CD4-positive, alpha-beta T cell treated with Interleukin-6 at 100 ng/mL for 8 hours (primary cell): ENCODE measurements around the gene TERB2.
"Not testable (repeated sequence)": the region's sequence is repeated elsewhere in the genome, so short reads cannot be mapped to it uniquely, and the experiment has no call there.

Experiments used
- DNase-seq: peaks from one replicate; pipeline ENCODE4 v3.0.0-alpha.2; 2020; ENCODE audit warnings: mixed read lengths, low spot score

The TERB2 gene

DNA sequence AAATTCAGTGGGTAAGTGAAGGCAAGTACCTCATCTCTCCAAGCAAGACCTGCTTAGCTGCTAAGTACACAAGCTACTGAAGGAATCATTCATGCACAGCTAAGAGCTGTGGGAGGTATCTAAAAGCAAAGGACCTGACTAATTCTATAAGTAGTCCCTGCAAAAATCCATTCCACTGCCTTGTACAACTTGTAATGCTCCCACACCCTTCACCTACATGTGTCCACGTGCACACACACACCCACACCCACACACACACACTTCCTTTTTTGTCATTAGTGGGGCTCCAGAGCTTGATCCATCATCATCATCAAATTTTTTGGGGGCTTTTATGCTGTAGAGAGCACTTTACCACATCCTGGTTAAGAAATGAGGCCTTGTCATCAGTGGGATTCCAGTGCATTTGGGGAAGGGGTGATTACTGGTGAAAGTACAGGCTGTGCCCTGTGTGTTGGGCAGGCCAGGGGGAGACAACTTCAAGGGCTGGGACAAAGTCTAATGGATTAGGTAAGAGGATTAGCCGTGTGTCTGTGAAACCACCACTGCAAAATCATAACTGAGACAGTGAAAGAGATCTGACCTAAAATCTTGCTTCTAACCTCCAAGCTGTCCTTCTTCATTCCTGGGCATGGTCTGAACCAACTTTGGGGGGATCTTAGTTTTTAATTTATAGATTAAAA lies 47.4 kb downstream of the TERB2 start:
- DNase-seq = not testable (repeated sequence)

DNA sequence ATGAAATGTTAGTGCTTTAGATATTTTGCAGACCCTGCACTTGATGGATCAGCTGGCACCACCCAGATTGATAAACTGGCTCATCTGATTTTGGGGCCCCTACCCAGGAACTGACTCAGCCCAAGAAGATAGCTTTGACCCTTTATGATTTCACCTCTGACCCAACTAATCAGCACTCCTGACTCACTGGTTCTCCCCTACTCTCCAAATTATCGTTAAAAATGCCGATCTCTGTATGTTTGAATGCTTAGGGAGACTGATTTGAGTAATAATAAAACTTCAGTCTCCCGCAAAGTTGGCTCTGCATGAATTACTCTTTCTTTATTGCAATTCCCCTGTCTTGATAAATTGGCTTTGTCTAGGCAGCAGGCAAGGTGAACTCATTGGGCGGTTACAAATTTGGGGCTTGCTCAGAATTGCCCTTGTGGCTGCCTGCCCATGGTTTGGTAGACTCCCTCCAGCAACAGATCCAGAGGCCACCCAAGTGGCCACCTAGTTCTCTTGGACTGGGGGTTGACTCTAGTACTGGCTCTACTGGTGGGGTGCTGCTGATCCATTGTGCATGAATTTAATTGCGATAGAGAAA lies 48.2 kb downstream of the TERB2 start:
- not testable (repeated sequence) for DNase-seq

DNA sequence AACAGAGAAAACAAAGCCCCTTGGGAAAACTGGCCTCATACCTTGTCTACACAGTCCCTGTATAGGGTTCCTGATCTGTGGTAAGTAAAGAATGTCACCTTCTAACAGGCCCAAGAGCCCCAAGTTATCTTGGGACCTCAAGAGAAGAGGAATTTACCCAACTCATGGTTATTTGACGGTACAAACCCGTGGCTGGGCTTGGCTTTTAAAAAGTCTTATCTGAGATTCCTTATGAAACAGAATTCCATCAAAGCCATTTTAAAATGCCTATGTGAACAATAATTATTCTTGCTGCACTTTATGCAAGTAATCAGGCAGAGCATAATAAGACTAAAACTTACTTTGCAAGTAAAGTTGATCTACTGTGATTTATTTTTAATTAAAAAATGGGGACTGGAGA lies 52.6 kb downstream of the TERB2 start:
- DNase-seq = no peak

DNA sequence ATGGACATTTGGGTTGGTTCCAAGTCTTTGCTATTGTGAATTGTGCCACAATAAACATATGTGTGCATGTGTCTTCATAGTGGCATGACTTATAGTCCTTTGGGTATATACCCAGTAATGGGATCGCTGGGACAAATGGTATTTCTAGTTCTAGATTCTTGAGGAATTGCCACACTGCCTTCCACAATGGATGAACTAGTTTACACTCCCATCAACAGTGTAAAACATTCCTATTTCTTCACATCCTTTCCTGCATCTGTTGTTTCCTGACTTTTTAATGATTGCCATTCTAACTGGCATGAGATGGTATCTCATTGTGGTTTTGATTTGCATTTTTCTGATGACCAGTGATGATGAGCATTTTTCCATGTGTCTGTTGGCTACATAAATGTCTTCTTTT lies 58.6 kb downstream of the TERB2 start:
- DNase-seq = not testable (repeated sequence)

DNA sequence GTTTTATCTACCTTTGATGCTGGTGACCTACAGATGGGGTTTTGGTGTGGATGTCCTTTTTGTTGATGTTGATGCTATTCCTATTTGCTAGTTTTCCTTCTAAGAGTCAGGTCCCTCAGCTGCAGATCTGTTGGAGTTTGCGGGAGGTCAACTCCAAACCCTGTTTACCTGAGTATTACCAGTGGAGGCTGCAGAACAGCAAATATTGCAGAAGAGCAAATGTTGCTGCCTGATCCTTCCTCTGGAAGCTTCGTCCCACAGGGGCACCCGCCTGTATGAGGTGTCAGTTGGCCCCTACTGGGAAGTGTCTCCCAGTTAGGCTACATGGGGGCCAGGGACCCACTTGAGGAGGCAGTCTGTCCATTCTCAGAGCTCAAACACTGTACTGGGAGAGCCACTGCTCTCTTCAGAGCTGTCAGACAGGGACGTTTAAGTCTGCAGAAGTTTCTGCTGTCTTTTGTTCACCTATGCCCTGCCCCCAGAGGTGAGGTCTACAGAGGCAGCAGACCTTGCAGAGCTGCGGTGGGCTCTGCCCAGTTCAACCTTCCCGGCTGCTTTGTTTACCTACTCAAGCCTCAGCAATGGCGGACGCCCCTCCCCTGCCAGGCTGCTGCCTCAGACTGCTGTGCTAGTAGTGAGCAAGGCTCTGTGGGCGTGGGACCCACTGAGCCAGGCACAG lies 63.9 kb downstream of the TERB2 start:
- DNase-seq = not testable (repeated sequence)

DNA sequence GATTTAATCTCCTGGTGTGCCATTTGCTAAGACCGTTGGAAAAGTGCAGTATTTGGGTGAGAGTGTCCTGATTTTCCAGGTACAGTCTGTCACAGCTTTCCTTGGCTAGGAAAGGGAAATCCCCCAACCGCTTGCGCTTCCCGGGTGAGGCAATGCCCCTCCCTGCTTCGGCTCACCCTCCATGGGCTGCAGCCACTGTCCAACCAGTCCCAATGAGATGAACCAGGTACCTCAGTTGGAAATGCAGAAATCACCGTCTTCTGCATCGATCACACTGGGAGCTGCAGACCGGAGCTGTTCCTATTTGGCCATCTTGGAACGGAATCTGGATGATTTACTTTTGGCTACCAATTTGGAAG lies 64.4 kb downstream of the TERB2 start:
- not testable (repeated sequence) for DNase-seq

DNA sequence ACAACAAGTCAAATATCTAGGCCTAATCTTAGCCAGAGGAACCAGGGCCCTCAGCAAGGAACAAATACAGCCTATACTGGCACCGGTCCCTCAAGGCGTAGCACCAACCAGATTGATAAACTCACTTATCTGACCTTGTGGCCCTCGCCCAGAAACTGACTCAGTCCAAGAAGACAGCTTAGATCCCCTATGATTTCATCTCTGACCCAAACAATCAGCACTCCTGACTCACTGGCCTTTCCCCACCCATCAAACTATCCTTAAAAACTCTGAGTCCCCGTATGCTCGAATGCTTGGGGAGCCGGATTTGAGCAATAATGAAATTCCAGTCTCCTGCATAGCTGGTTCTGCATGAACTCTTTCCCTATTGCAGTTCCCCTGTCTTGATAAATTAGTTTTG lies 64.9 kb downstream of the TERB2 start:
- no peak for DNase-seq

DNA sequence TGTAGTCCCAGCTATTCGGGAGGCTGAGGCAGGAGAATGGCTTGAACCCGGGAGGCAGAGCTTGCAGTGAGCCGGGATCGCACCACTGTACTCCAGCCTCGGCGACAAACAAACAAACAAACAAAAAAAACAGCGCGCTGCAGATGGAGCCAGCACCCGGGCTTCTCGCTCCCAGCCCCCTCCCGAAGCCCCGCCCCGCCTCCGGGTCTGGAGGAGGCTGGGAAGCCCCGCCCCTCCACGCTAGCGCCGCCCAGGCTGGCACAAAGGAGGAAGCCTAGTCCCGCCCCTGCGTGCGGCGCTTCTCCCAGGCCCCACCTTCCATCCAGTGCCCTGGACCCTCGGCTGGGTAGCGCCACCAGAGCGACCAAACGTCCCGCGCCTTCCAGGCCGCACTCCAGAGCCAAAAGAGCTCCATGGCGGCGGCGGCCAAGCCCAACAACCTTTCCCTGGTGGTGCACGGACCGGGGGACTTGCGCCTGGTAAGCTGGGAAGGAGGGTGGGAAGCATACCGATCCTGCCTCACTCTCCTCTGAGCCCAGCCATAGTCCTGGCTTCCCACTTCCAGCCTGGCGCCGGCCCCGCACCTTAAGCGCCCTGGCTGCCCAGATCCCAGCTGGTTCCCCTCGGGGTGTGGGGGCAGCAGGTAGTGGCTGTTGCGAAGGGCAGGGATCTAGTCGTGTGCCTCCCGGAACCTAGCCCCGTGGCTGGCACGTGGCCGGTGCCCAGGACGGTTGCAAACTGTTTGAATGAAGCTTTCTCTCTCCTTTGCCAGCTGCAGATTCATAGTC lies 66.6 kb downstream of the TERB2 start, which contains the start of gene SORD:
Gene SORD, plus strand, starts transcription at position 325 of the 788 bp plus-strand sequence. Its CDS starts 89 bp downstream, at position 414.
- DNase-seq = peak; percentile 89

DNA sequence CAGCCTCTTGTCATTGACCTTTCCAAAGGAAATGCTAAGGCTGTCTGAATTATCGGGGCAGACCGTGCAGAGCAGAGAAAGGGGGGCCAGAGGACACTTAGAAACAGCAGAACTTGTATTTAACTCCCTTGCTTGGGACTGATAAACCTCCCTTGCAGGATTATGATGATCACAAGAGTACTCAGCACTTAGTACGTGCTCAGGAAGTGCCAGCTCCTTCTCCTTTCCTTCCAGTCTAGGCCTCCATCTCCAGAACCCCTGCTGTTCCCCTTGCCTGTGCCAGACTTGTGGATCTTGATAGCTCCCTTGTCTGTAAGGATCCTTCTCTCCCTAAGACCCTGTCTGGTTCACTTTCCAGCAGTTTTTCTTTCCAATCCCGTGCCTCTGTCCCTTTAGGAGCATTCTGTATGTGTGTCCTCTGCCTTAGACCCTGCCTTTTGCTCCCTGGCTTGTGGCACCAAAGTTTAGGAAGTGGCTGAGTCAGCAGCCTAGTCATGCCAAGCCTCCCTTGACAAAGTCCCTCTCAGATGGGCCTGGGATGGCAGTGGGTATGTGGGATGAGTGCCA lies 67.3 kb downstream of the TERB2 start:
- no peak for DNase-seq

DNA sequence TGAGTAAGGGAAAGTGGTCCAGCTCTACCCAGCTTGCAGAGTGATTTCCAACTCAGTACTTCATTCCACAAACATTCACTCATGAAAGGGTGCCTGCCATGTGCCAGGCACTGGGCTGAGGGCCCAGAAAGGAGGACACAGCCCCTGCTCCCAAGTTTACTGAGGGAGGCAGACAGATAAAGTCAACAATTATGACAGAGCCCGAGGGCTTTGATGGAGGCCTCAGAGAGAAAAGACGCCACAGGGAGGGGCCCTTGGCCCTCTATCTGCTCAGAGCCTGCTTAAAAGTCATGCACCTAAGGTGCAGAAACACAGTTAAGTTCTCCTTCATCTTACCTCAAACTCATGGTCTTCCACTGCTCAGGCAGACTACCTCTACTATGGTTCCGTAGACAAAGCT lies 68.2 kb downstream of the TERB2 start:
- not testable (repeated sequence) for DNase-seq

DNA sequence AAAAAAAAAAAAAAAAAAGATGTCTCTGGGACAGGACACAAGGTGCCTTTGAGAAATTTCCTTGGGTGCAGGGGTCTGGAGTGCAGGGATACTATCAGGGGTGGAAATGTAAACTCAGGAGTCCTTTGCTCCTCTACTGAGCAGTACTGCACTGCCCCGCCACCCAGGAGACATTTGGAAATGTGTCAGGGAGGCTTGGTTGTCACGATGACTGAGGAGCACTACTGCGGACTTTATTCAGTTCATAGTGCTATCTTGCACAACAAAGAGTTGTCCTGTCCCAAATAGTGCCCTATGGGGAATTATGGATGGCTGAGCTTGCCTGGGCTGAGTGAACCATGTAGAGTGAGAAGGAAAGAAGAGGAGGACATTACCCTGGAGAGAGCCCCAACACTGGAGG lies 69.1 kb downstream of the TERB2 start:
- DNase-seq = not testable (repeated sequence)

DNA sequence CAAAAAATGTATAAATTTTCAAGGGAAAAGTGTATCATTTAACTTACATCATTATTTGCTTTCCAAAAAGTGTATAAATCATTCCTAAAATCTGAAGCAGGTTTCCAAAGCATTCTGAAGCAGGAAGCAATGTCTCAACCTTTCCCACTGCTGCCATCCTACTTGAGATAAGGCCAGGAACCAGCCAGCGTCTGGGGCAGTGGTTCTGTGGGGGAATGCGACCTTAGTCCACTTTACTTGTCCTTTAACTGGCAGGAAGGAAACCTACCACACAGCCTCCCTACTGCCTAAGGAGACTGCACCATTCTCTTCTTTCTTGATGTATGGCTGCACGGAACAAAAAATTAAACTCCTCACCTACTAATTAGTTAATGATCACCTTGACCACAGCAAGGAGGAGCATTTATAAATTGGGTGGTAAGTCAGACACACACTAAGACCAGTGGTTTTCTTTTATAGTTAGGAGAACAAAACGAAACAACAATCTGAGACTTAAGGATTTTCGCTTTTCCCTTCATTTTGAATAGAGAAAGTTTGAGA lies 70.2 kb downstream of the TERB2 start:
- no peak for DNase-seq

DNA sequence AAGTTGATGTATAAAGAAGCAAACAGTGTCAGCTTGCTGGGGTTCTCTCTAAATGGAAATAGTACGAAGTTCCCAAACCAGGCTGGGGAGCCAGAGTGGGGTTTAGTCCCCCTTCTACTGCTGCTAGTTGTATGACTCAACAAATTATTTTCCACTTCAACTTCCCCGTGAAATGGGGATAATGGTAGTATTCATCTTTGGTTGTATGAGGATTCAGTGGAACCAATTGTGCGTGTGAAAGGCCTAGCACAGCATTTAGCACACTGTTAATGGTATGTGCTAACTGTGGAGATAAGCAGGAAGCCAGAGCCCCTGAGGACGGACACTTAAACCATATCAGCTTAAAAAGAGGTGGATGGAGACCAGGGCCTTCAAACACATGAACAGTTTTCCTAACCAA lies 70.7 kb downstream of the TERB2 start:
- no peak for DNase-seq
